ENCODE data around the gene APLP2.

- TF ChIP-seq CSRNP1 (CRISPR knock-in tag; IDR thresholded peaks at IDR 0.05) (no peak), YY1 (IDR thresholded peaks at IDR 0.05; ENCODE audit: insufficient read depth, insufficient replicate concordance, low read depth, low read length) (no peak), REST (IDR thresholded peaks at IDR 0.05; ENCODE audit: borderline replicate concordance in 1 of 2, low read depth in 1 of 2, low read length in 2 of 2) (no peak), NR2F2 (IDR thresholded peaks at IDR 0.05; ENCODE audit: borderline replicate concordance, low read depth) (no peak), TBL1XR1 (IDR thresholded peaks at IDR 0.05; ENCODE audit: borderline replicate concordance, low read length, partially characterized antibody) (no peak), POLR2AphosphoS5 (IDR thresholded peaks at IDR 0.05; ENCODE audit: low read depth, low read length) (no peak), CENPBD1 (CRISPR knock-in tag; IDR thresholded peaks at IDR 0.05; ENCODE audit: borderline replicate concordance, low read depth) (no peak), CTCF (CRISPR knock-in tag; IDR thresholded peaks at IDR 0.05) (no peak), EZH2 (conservative IDR thresholded peaks at IDR 0.05; ENCODE audit: low read depth, low read length) (no peak), TEF (CRISPR knock-in tag; IDR thresholded peaks at IDR 0.05) (no peak), ZNF160 (CRISPR knock-in tag; IDR thresholded peaks at IDR 0.05) (no peak), ZNF20 (CRISPR knock-in tag; IDR thresholded peaks at IDR 0.05) (no peak), YEATS4 (CRISPR knock-in tag; IDR thresholded peaks at IDR 0.05; ENCODE audit: borderline replicate concordance) (no peak)
Measured at GRCh38 chr11:130094614-130095013, 24.9 kb downstream of the APLP2 start.

All from HepG2 (cell line).